IMR-90 (cell line): ENCODE results near the gene TEDC2. TPM values are rescaled to one million over a fixed set of nuclear protein-coding genes. Genes with fewer than 3 reads are reported as not detected.

Experiments
- ATAC-seq: fragments of 200-7000 bp; cut with Tn5 transposase; 2 replicates; pipeline ENCODE4 v1.9.1; 2020; ENCODE audit warnings: low read depth, mild to moderate bottlenecking, moderate library complexity
- BruUV-seq: library from RNA; stranded (reverse); fragments of 400-500 nt; replicated peaks from 2 replicates; lab custom pipeline; 2021; lab: Mats Ljungman, UMichigan
- CTCF ChIA-PET: fragments of 300-600 bp; formaldehyde crosslinking; extraction: SDS; loops from one replicate; lab custom pipeline; 2021; ENCODE audit warnings: antibody characterized with exemption; lab: Yijun Ruan, JAX
- POLR2A ChIA-PET: fragments of 300-600 bp; sonication (Branson Sonifier 250); formaldehyde crosslinking; loops from one replicate; lab custom pipeline; 2022; ENCODE audit warnings: antibody characterized with exemption; ENCODE audit not compliant: unreplicated experiment; lab: Charles Lee
- DNase-seq: peaks from one replicate; pipeline ENCODE4 v3.0.0; 2013
- H2AFZ ChIP-seq: replicated peaks from 2 replicates; pipeline ENCODE3; 2013; ENCODE audit warnings: low read length, mild to moderate bottlenecking; ENCODE audit not compliant: poor library complexity
- H2AK5ac ChIP-seq: 2 replicates; pipeline ENCODE4 v1.6.1; 2013; ENCODE audit warnings: low read depth, low read length, inconsistent platforms
- H2AK9ac ChIP-seq: replicated peaks from 2 replicates; pipeline ENCODE3; 2013; ENCODE audit warnings: mild to moderate bottlenecking, low read depth, low read length, moderate library complexity; ENCODE audit not compliant: poor library complexity
- H2BK120ac ChIP-seq: 2 replicates; pipeline ENCODE4 v1.6.1; 2013; ENCODE audit warnings: low read depth, low read length, inconsistent platforms
- H2BK15ac ChIP-seq: 3 replicates; pipeline ENCODE4 v1.6.1; 2013; ENCODE audit warnings: low read depth, low read length, inconsistent platforms
- H2BK20ac ChIP-seq: 2 replicates; pipeline ENCODE4 v1.6.1; 2013; ENCODE audit warnings: low read depth, mild to moderate bottlenecking, inconsistent platforms, low read length, moderate library complexity
- H2BK5ac ChIP-seq: 2 replicates; pipeline ENCODE4 v1.6.1; 2013; ENCODE audit warnings: mild to moderate bottlenecking, low read depth, low read length, inconsistent platforms; ENCODE audit not compliant: poor library complexity, severe bottlenecking
- H3K14ac ChIP-seq: replicated peaks from 2 replicates; pipeline ENCODE4 v1.6.1; 2013; ENCODE audit warnings: low read depth, low read length, inconsistent platforms
- H3K18ac ChIP-seq: 2 replicates; pipeline ENCODE4 v1.6.1; 2013; ENCODE audit warnings: low read depth, low read length, control low read depth
- H3K23ac ChIP-seq: 2 replicates; pipeline ENCODE4 v1.6.1; 2013; ENCODE audit warnings: low read depth, low read length, inconsistent platforms
- H3K27ac ChIP-seq: 2 replicates; pipeline ENCODE4 v1.5.1; 2013; ENCODE audit warnings: mild to moderate bottlenecking, control low read depth, low read length; ENCODE audit not compliant: insufficient read depth
- H3K27me3 ChIP-seq: 2 replicates; pipeline ENCODE4 v1.6.1; 2013; ENCODE audit warnings: low read length; ENCODE audit not compliant: control insufficient read depth, insufficient read depth
- H3K36me3 ChIP-seq: 2 replicates; pipeline ENCODE4 v1.6.1; 2013; ENCODE audit warnings: low read length, mixed read lengths; ENCODE audit not compliant: control insufficient read depth, insufficient read depth
- H3K4ac ChIP-seq: 2 replicates; pipeline ENCODE4 v1.6.1; 2013; ENCODE audit warnings: low read depth, low read length, inconsistent platforms
- H3K4me1 ChIP-seq: 2 replicates; pipeline ENCODE4 v1.6.1; 2013; ENCODE audit warnings: low read length, mixed read lengths; ENCODE audit not compliant: control insufficient read depth, insufficient read depth
- H3K4me2 ChIP-seq: 2 replicates; pipeline ENCODE4 v1.6.1; 2013; ENCODE audit warnings: low read depth, mild to moderate bottlenecking, control low read depth, low read length, moderate library complexity
- H3K4me3 ChIP-seq: 2 replicates; pipeline ENCODE4 v1.5.1; 2013; ENCODE audit warnings: low read depth, mild to moderate bottlenecking, control low read depth, low read length, moderate library complexity; ENCODE audit not compliant: insufficient read depth
- H3K56ac ChIP-seq: 2 replicates; pipeline ENCODE4 v1.6.1; 2013; ENCODE audit warnings: low read length, inconsistent platforms; ENCODE audit not compliant: insufficient read depth; ENCODE audit errors: extremely low read depth
- H3K79me1 ChIP-seq, 2 experiments: 2 replicates each; pipeline ENCODE4 v1.6.1; 2013; ENCODE audit warnings: low read length in 2 of 2, inconsistent platforms in 1 of 2, low read depth in 1 of 2
- H3K9ac ChIP-seq: 2 replicates; pipeline ENCODE4 v1.6.1; 2013; ENCODE audit warnings: low read depth, low read length, control low read depth
- H3K9me1 ChIP-seq: 2 replicates; pipeline ENCODE4 v1.6.1; 2013; ENCODE audit warnings: low read length, inconsistent platforms; ENCODE audit not compliant: insufficient read depth
- H3K9me3 ChIP-seq: 2 replicates; pipeline ENCODE4 v1.6.1; 2013; ENCODE audit warnings: low read length; ENCODE audit not compliant: control insufficient read depth, insufficient read depth
- H4K20me1 ChIP-seq: 2 replicates; pipeline ENCODE4 v1.6.1; 2013; ENCODE audit warnings: low read length, inconsistent platforms; ENCODE audit not compliant: insufficient read depth
- H4K5ac ChIP-seq: 2 replicates; pipeline ENCODE4 v1.6.1; 2013; ENCODE audit warnings: mild to moderate bottlenecking, low read depth, low read length, control low read depth
- H4K8ac ChIP-seq, 2 experiments: 2 replicates each; pipeline ENCODE4 v1.6.1; 2013; ENCODE audit warnings: low read depth in 2 of 2, low read length in 2 of 2, control low read depth in 1 of 2, inconsistent platforms in 1 of 2
- H4K91ac ChIP-seq: 2 replicates; pipeline ENCODE4 v1.6.1; 2013; ENCODE audit warnings: low read depth, low read length, inconsistent platforms; ENCODE audit not compliant: insufficient read depth
- RCOR1 ChIP-seq: IDR thresholded peaks from 2 replicates; pipeline ENCODE4 v1.6.1; 2012; ENCODE audit warnings: mild to moderate bottlenecking, low read length, improper control_type of control experiment; ENCODE audit not compliant: insufficient replicate concordance
- WGBS, 2 experiments: methylation state at CpG; one replicate each; pipeline versions ENCODE4 v1.1.5 to v1.1.7; 2013; ENCODE audit warnings: missing lambda C conversion rate in 2 of 2; ENCODE audit not compliant: insufficient read length in 1 of 2; ENCODE audit errors: extremely low coverage in 2 of 2; 5-methylcytosine and 5-hydroxymethylcytosine counted together
- dilution Hi-C: fragments of 300-500 bp; cut with HindIII; formaldehyde crosslinking; loops from one replicate; pipeline ENCODE4 v1.14.3; 2018; ENCODE audit warnings: low sequenced_read_pairs; ENCODE audit not compliant: unreplicated experiment
- in situ Hi-C: fragments of 300-500 bp; cut with MboI; formaldehyde crosslinking; loops from 3 replicates; pipeline ENCODE4 v1.14.3; 2019; ENCODE audit warnings: low sequenced_read_pairs, inconsistent platforms, mixed read lengths
- intact Hi-C: fragments of 100-400 bp; cut with micrococcal nuclease; formaldehyde crosslinking; loops from 2 replicates; pipeline ENCODE4 v1.10.0; 2022
- polyA plus RNA-seq, 3 experiments: library from polyadenylated mRNA; depleted of rRNA; stranded (reverse); fragments of >200 nt; gene quantifications; 2 replicates each; pipeline ENCODE4 v1.2.3, GENCODE V29; 2012; ENCODE audit warnings: low replicate concordance in 1 of 3
- total RNA-seq: library from RNA; depleted of rRNA; stranded (reverse); fragments of >200 nt; gene quantifications from 2 replicates; pipeline ENCODE4 v1.2.3, GENCODE V29; 2012

Gene TEDC2
- total and polyA plus RNA-seq, 2 of the 4 experiments (the other 2 are of a cell fraction), result 3.6 to 7.3 TPM

- no peaks in the 10 kb centered on the region for H3K27me3 ChIP-seq
- dilution Hi-C loops, result no loop called here
- H3K23ac ChIP-seq, result no peak overlapping the region
- no peak for TF ChIP-seq RCOR1
- H3K79me1 ChIP-seq, result peaks cover 0 to 35% of the 10 kb centered on the region in 2 experiments; a peak in 2 of 4 replicates
- BruUV-seq, result no TSS peak
- no peak overlapping the region for H3K56ac ChIP-seq
- H2AK5ac ChIP-seq, result peak overlapping the region; percentile 40; the same call in 1 of the 2 replicates
- H3K4me2 ChIP-seq, result peak overlapping the region; percentile 72
- peak overlapping the region; percentile 72 to 74 for H4K8ac ChIP-seq
- in situ Hi-C loops, result no loop called here
- peaks cover 35% of the 10 kb centered on the region for H4K20me1 ChIP-seq
- H2BK20ac ChIP-seq, result no peak overlapping the region
- H2AFZ ChIP-seq, result peak overlapping the region; percentile 94
- no peak overlapping the region for H3K27ac ChIP-seq
- peak overlapping the region; percentile 24; the same call in 1 of the 2 replicates for H4K5ac ChIP-seq
- H3K9me3 ChIP-seq, result no peaks in the 10 kb centered on the region
- no peak for DNase-seq
- ChIA-PET POLR2A (no interaction called here), CTCF (no interaction called here)
- no peak for ATAC-seq
- H3K4me1 ChIP-seq, result peaks cover 16% of the 10 kb centered on the region
- H3K14ac ChIP-seq, result 0 out of 2 replicates have a peak overlapping the region, but pooled peaks have one; percentile 52
- H3K9ac ChIP-seq, result no peak overlapping the region
- no peak overlapping the region for H2BK120ac ChIP-seq
- H2BK15ac ChIP-seq, result no peak overlapping the region
- no peak overlapping the region for H3K18ac ChIP-seq
- peaks cover 19% of the 10 kb centered on the region for H3K9me1 ChIP-seq
- no peak overlapping the region for H4K91ac ChIP-seq
- intact Hi-C loops, result no loop called here
- H3K4me3 ChIP-seq, result peak overlapping the region; percentile 93
- H3K36me3 ChIP-seq, result no peaks in the 10 kb centered on the region
- no peak overlapping the region for H2BK5ac ChIP-seq
- peak overlapping the region; percentile 40; the same call in 1 of the 2 replicates for H3K4ac ChIP-seq
- H2AK9ac ChIP-seq, result peak overlapping the region; percentile 71
- WGBS, 2 experiments, result 50% methylated on average over 10 of the region's 15 CpGs; no CpG with 5 or more reads in 1 of the 2 experiments
Measured at GRCh38 chr16:2512735-2513404, 53.0 kb downstream of the TEDC2 start.
